ENCODE measurements around the gene PSMD6.
A peak's percentile ranks its signal among the peaks of the same experiment; 100 is the strongest.

PSMD6 gene

DNA sequence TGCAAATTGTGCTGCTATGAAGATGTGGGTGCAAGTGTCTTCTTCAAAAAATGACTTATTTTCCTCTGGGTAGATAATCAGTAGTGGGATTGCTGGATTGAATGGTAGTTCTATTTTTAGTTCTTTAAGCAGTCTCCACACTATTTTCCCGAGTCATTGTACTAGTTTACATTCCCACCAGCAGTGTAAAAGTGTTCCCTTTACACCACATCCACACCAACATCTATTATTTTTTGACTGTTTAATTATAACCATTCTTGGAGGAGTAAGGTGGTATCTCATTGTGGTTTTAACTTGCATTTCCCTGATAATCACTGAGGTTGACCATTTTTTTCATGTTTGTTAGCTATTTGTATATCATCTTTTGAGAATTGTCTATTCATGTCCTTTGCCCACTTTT lies 19.7 kb upstream of the PSMD6 start:
- no peak for DNase-seq

DNA sequence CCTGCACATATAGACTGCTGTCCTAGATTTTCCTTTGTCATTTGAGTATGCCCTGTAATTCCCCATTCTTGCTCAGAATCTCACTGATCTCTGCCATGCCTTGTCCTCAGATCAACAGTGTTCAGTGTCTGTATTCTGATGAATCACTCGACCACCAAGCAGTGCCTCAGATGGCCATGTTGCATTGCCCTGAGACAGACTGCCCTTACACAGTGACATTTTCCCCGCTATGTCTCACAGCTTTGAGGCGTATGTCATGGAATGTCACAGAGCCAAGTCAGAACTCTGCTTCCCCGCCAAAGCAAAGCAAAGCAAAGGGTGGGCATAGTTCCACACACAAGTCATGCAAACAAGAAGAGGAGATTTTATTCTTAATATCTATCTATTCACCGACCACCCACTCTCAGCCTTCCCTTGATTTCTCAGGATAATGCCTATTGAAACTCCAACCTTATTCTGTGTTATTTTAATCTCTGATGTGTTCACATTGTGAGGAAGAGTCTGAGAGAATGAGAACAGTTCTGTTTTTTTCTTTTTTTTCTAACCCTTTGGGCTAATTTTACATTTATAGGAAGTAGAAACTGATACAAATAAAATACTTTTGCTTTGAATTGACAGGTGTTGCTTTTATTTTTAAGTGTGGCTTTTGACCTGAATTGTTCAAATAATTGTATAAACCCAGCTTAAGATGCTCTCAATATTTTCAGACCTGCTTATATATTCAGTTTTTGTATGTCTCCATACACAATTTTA lies 16.9 kb upstream of the PSMD6 start:
- DNase-seq = no peak

DNA sequence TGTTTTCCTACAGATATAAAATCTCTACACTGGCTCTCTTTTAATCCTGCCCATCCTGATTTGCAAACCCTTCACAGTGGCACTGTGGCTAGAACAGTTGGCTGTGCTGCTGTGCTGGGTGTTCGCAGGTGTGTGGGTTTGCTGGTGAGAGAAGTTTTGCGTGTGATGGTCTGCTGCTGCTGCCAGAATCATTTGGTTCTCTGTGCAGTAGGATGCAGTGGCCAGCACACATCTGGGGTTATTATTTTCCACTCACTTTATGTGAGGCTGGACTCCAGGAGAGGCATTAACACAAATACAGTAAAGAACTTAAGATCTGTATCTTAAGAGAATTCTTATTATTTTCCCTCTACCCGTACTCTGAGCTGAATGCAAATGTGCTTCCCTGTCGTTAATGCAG lies 16.0 kb upstream of the PSMD6 start:
- DNase-seq = no peak

DNA sequence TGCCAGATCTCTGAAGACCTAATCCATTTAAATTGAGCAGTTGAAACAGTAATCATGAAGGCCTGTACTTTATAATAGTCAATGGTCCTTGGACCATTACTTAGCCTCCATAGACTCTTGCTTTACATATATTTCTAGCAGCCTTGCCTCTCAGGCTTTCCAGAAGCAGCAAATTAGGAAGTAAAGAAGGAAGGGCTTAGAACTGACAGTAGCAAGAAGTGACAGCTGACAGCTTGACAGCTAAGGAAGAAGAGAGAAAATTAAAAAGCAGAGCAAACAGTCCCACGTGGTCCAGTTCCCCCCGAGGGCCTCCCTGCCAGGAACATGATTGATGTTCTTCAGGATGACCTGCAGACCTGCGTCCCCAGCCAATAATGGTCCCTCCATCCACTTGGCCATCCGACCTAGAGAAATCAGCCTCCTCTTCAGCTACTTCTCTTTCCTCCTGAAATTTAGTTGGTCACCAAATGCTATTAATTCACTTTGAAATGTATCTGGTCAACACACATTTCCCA lies 15.0 kb upstream of the PSMD6 start:
- peak; percentile 29 for DNase-seq

DNA sequence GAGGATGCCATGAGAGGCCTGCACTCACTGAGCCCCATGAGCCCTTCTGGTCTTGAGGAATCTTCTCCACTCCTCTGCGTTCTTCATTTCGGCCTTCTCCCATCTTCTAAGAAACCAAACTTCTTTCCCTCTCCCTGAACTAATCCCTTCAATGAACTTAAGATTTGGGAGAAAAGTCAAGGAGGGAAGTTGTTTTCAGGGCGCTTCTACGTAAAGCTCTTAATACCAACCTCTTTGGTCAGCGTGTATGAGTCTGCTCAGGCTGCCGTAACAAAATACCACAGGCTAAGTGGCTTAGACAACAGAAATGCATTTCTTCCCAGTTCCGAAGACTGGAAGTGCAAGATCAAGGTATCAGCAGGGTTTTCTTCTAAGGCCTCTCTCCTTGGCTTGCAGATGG lies 13.8 kb upstream of the PSMD6 start:
- DNase-seq = peak; percentile 13

DNA sequence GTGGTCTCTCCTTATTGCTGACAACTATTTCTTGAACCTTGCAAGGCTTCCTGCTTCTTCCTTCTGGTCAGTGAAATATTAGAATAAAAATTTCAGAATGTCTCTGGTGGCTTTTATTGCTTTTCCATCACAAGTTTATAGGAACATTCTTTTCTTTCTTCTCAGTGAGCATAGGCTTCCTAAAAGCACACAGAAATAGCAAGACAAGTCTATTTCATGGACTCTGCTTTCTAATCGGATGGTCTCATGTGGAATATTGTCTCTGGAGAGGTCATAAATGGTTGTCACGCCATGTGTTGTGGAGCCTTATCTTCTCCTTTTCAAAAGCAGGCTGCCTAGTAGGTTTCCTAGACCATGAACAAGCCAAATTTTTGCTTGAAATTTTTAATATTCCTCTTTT lies 9.8 kb upstream of the PSMD6 start:
- no peak for DNase-seq

DNA sequence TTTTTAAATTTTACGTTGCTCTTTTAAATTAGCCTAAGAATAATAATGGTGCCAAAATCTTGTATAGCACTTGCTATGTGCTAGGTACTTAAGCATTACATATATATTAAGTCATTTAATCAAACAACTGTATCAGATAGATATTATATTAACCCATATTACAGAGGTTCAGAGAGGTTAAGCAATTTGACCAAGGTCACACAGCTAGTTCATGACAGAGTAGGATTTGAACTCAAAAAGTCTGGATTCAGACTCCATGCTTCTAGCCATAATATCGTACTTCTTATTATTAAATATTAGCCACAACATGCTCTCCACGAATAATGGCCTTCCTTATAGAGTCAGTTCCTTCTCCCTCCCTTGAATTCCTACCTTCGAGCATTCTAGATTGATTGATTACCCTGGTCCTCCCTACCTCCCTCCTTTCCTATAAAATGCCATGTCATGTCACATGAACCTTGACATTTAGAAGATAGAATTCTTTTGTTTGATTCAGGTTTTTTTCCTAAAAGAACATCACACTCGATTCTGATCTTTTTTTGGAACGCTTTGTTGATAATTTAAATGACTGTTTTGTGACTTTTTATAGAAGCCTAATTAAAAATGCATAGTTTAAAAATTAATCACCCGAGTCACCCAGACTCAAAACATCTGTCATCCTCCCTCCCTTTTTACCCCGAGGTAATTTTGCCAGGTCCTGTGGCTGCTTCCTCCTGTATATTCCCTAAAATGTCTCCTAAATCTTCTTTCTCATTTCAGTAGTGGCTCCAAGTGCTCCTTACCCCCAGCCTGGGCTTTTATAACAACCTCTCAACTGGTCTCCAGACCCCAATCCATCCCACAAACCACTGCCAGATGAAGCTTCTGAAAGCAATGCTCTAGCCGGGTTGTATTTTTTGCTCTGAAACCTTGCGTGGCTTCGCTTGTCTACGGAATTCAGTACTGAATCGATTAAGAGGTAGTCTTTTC lies 8.5 kb upstream of the PSMD6 start:
- DNase-seq = peak; percentile 29

DNA sequence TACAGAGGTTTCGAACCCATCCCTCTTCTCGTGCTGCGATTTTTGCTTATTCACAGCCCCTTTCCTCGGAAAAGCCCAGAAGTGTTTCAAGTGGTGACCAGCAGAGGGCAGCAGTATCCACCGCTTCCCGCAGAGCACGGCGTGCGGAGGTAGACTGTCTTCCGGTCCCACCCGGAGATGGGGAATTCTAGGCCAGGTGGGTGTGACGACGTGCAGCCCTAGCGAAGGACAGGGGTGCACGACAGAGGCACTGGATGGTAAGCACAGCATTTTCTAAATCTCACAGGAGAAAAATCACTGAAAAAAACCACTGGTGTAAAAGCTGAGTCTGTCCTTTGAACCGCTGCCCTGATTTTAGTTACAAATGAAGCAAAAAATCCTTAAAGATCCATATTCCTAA lies 7.4 kb upstream of the PSMD6 start:
- peak; percentile 91 for DNase-seq

DNA sequence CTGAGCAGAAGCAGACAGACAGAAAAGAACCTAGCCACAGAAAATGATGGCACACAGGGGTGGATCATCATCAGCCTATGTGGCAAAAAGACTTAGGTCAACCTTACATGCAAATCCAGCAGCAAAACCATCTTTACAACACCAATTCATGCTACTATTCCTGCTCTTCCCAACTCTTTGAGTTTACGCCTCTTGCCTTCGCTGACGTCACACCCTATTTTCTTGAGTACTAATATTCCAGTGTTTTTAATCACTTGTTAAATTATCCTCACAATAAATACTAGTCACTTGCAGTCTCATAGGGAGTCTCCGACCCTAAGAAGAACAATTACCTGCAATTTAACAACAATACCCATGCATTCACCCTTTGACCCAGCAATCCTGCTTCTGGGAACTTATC lies 6.0 kb upstream of the PSMD6 start:
- DNase-seq = no peak

DNA sequence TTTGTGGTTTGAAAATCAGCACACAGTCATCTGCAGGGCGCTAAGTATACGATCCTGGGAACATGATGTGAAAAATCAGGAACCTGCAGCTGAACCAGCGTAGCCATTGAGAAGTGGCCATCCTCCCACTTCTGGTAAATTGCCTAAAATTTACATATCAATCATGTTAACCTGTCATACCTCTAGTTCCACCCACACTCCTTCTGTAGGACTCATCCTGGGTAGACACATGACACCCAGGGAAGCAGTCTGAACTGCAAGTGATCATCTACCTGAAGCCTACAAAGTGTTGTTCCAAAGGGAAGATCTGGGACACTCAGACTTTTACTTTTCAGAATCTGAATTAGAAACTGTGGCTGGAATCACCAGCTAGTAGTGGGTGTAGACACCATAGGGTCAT lies 5.5 kb upstream of the PSMD6 start:
- DNase-seq = no peak

DNA sequence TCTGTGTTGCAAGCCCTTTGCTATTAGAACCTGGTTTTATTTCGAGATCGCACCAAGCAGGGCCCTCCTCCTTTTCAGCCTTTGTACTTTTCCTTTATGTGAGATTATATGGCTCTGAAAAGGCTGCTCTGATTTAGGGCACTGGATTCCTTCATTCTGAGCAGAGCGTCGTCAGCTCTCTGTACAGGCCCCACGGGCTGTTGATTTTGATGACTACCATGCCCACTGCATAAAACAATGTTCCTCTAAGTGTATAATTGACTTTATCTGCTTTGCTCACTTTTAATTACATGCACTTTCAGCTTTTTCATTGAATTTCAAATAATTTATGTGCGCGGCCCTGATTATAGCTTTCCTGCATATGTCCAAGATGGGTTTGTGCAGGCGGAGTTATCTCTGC lies 4.4 kb upstream of the PSMD6 start:
- DNase-seq = no peak

DNA sequence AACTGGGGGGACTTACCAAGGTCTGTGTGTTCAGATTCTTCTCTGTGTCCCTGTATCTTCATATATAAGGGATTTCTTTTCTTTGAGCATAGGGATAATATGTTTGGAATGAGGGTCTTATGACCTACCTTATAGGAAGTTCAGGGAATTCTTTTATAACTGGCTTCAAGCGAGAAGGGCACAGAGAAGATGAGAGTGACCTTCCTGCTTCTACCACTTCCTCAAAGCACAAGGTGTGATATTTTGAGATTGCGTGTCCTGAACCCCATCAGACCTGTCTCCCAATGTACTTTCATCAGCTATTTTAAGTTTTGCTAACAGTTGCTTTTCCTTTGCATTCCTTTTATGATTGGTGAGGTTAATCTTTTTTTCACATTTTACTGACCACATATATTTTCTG lies 3.1 kb upstream of the PSMD6 start:
- DNase-seq = no peak

DNA sequence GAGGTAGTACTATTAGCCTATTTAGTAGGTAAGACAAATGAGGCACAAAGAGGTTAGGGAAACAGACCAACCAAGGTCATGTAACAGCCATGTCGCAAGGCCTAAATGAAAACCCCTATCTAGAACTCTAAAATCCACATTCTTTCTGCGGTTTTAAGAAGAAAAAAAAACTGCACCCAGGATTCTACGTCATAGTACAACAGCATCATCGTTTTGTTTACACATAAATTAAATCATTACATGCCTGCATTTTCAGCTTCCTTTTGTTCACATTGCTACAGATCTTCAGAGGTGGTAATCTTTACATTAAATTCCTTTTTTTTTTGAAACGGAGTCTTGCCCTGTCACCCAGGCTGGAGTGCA lies 548 bp upstream of the PSMD6 start:
- DNase-seq = no peak

DNA sequence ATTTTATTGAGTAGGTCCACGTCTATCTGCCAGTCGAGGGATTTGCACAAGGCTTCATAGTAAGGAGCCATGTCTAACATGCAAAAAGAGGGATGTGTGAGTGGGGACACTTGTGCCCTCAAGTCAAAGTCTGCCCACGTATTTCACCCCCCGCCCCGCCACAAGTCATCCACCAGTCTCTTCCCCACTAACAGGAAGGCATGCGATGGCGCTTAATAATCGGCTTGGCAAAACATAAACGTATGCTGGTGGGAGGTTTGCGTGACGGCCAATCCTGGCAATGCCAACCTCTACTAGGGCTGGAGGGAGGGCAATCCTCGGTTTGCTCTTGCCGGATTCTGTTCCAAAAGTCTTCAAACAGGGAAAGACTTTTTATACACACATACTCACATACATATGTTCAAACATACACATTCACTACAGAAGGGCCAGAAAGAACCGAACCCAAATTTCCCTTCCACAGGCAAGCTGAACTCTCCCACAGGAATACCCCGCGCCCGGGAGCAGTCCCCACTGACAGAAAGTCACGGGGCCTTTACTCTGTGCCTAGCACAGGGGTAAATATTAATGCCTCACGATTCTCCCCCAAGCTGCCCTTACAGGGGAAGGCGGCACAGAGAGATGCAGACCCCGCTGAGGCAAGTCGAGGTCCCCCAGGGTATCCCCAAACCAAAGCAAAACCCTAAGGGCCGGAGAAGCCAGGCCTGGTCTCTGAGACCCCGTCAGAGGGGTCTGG lies 675 bp downstream of the PSMD6 start:
- DNase-seq = peak; percentile 20

DNA sequence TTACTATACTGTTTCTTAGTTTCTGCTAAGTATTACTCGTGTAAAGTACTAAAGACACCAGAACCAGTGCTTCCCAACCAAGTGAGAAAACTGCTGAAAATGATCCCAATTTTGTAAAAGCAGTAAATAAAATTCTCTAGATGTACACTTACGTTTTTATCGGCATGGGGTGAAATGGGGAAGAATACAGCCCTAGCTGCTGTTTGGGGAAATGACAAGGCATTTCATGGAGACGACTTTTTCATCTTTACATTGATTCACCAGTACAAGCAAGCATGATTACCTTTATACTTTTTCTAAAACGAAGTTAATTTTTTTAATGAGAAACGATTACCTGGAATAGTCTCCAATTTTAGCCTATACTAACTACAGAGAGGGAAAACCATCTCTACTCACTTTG lies 1.4 kb downstream of the PSMD6 start:
- no peak for DNase-seq

DNA sequence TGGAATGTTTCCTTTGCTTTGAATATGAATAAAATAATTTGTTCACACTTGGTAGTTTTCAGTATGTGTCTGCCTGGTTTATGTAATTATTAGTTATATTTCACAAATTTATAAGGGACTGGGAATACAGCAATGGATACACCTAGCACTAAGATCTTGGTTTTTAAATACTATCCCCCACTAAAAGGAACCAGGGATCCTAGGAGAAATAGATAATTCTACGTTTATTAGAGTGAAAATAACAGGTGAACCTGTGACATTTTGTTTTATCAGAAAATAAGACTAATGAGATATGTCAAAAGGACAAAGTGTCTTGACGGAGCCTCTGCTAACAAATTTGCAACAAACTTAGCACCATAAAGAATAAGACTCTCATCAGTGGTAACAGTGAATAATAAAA lies 3.4 kb downstream of the PSMD6 start:
- no peak for DNase-seq

DNA sequence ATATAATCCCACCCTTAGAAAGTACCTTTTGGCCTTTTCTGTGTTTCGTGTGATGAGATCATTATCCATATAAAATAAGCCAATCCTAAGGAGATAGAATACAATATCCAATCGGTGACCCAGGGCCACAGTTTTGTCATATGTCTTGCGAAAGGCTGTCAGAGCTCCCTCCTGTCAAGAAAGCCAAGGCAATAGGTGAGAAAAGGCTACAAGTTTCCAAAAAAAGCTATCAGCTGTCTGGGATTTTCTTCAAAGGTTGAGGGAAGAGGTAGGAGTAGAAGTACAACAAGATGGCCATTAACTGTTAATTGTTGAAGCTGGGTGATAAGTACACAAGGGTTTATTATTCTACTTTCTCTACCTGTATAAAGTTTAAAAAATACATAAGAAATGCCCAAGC lies 4.0 kb downstream of the PSMD6 start:
- no peak for DNase-seq

DNA sequence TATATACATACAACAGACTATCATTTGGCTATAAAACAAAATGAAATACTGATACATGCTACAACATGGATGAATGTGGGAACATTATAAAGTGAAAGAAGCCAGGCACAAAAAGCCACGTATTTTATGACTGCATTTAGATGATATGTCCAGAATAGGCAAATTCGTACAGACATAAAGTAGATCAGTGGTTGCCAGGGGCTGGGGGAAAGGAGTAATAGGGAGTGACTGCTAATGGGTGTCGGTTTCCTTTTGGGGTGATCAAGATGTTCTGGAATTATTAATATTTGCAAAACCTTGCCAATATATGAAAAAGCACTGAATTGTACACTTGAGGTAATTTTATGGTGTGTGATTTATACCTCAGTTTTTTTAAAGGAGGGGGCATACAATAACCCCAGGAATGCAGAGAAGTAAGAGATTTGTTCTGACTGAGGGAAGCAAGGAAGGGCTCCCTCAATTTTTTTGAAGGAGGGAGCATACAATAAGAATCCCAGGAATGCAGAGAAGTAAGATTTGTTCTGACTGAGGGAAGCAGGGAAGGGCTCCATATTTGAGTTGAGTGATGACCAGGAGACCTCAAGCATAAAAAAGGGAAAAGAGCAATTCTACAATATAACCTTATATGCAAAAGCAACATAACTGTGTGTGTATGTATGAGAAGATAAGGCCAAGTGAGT lies 6.2 kb downstream of the PSMD6 start:
- no peak for DNase-seq

DNA sequence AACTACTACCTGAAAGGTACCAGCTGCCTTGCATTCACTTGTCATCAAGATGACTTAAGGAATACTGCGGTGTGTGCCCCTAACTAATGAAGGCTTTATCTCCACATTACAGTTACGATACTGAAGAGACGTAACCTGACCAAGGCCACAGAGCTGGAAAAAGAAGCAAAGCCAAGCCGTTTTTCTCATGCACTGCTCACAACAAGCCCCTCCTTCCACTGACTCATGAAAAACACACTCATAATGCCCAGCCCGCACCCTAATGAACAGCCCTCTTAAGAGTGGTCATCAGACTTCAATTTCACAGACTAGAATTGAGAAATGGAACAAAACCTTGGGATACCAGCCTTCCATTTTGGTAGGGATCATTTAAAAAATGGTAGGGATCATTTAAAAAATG lies 11.6 kb downstream of the PSMD6 start:
- DNase-seq = no peak

DNA sequence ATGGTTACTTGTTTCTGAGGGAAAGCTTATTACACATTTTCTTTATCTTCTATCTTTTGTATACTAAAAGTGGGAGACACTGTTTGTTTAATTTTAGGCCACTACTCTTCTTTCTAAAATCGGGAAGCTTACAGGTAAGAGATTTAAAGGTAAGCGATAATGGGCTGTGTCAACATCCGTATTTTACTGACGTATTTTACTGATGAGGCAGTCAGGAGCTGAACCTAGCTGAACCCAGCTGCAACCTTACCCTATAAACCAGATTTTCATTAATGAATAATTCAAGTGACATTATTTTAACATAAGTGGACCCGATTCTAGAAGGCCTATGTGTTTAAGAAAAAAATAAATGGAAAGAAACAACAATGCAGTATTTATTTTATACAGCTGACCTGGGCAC lies 13.1 kb downstream of the PSMD6 start:
- DNase-seq = no peak

DNA sequence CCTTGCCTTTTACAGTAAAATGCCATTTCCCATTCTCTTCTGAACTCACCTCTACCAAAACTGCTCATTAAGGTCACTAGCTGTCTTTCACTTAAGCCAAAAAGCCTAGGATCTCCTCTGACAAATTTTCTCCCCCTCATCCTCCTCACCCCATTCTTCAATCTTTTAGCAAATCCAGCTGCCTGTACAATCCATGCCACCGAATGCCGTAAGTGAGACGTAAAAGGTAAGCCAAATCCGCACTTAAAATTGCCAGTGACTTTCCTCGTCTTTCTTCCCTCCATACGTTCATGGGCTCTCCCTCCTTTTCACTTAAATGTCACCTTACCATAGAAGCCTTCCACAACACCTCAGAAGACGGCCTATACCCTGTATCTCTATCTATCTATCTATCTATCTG lies 13.8 kb downstream of the PSMD6 start:
- DNase-seq = no peak

DNA sequence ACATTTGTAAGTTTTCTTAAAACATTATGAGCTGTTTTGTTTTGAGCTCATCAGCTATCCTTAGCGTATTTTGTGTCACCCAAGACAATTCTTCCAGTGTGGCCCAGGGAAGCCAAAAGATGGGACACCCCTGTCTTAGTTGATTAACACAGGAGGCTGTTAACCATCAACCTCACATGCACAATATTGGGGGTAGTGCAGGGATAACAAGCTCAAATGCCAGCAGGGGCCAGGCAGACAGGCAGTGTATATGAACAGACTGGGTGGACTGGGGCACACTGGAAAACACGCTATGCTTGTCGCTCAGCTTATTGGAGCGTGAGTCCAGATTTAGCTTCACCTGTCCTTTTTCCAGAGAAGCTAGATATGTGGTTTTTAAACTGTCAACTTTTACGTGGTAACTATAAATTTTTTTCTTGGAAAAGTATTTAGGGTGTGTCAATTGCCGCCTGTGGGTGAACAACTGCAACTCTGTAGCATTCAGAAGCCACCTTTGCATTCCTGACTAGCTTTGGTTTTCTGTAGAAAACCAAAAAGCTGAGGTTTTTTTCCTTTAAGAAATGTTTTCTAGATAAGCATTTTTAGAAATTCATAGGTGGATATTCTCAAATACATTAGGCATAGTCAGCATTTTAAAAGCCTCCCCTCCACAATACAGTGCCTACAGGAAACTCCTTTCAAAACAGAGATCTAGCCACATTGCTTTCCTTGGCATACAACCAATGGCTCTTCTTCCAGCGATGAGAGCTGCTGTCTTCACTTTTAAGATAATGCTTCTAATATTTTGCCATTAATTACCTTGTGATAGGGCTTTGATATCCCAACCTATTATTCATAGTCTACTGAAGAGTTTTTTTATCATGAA lies 14.6 kb downstream of the PSMD6 start:
- no peak for DNase-seq
